ENCODE data around the gene PDE10A. TPM values are rescaled to one million over a fixed set of nuclear protein-coding genes. Genes with fewer than 3 reads are reported as not detected.

PDE10A gene
- total and polyA plus RNA-seq, 2 of the 13 experiments (the other 11 are each of a cell fraction or from before 2014, with no cell fraction given): not detected

GRCh38 chr6:165605182-165605875, 57.7 kb downstream of the PDE10A start (continued):
- TF ChIP-seq TFDP1 (CRISPR knock-in tag; IDR thresholded peaks at IDR 0.05; ENCODE audit: borderline replicate concordance) (no peak), ZNF572 (CRISPR knock-in tag; IDR thresholded peaks at IDR 0.05) (no peak)

GRCh38 chr6:165602291-165602690, 60.8 kb downstream of the PDE10A start:
- H3K9ac ChIP-seq (ENCODE audit: insufficient read depth, low read depth, low read length): no peak overlapping the region
- H3K9me3 ChIP-seq (ENCODE audit: low read length): no peaks in the 10 kb centered on the region
- intact Hi-C loops (cut with micrococcal nuclease; ENCODE audit: unreplicated experiment): no loop called here
- no peak for ATAC-seq
- no peak for DNase-seq (ENCODE audit: low spot score)
- ChIA-PET POLR2A (no interaction called here), CTCF (ENCODE audit: low intra/inter-chr PET ratio, low total read pairs) (no interaction called here)
- no peaks in the 10 kb centered on the region for H4K20me1 ChIP-seq (ENCODE audit: insufficient read depth, low read length)
- H3K27ac ChIP-seq (ENCODE audit: extremely low read length, insufficient read depth, low read length): no peak overlapping the region
- BruUV-seq (replicated peaks): no TSS peak
- H3K4me3 ChIP-seq (replicated peaks in 1 of 3; ENCODE audit: insufficient read depth in 1 of 3, low read depth in 2 of 3, low read length in 3 of 3): no peak overlapping the region
- in situ Hi-C loops (cut with HindIII; ENCODE audit: extremely low pct_ligation_motif_present, low pct_unique_long_range_greater_than_20kb): no loop called here
- no peak for FAIRE-seq
- no peaks in the 10 kb centered on the region for H3K36me3 ChIP-seq (replicated peaks in 1 of 2; ENCODE audit: control insufficient read depth in 1 of 2, insufficient read depth in 2 of 2, low read length in 2 of 2)
- no peaks in the 10 kb centered on the region for H3K79me2 ChIP-seq (ENCODE audit: insufficient read depth, low read length)
- H3K27me3 ChIP-seq (ENCODE audit: control insufficient read depth in 1 of 2, insufficient read depth in 2 of 2, low read length in 2 of 2): peaks cover 0 to 12% of the 10 kb centered on the region in 2 experiments; a peak in 1 of 5 replicates
- no peak overlapping the region for H3K4me2 ChIP-seq (ENCODE audit: low read depth, low read length)
- no peaks in the 10 kb centered on the region for H3K4me1 ChIP-seq (ENCODE audit: insufficient read depth, low read length)
- H2AFZ ChIP-seq (ENCODE audit: low read length): no peak overlapping the region
- WGBS (ENCODE audit: low lambda C conversion rate): 3% methylated on average over 6 of the region's 6 CpGs
- TF ChIP-seq ZFAT (CRISPR knock-in tag; conservative IDR thresholded peaks at IDR 0.05) (no peak), ZNF883 (CRISPR knock-in tag; IDR thresholded peaks at IDR 0.05; ENCODE audit: not compliant biosample characterization) (no peak), ZNF232 (CRISPR knock-in tag; IDR thresholded peaks at IDR 0.05; ENCODE audit: borderline replicate concordance) (no peak), ZNF253 (CRISPR knock-in tag; IDR thresholded peaks at IDR 0.05; ENCODE audit: borderline replicate concordance) (no peak), RNF2 (conservative IDR thresholded peaks at IDR 0.05; ENCODE audit: low read depth) (no peak), ATF3 (CRISPR knock-in tag; IDR thresholded peaks at IDR 0.05) (no peak), IKZF4 (CRISPR knock-in tag; IDR thresholded peaks at IDR 0.05; ENCODE audit: borderline replicate concordance, low read depth, not compliant biosample characterization) (no peak), THYN1 (CRISPR knock-in tag; IDR thresholded peaks at IDR 0.05; ENCODE audit: borderline replicate concordance, low read depth) (no peak), REST (IDR thresholded peaks at IDR 0.05; ENCODE audit: borderline replicate concordance in 1 of 2, low read depth in 1 of 2, low read length in 2 of 2) (no peak), GMEB2 (CRISPR knock-in tag; IDR thresholded peaks at IDR 0.05; ENCODE audit: low read depth) (no peak), NFRKB (IDR thresholded peaks at IDR 0.05) (no peak), ZNF414 (CRISPR knock-in tag; IDR thresholded peaks at IDR 0.05) (no peak)

Data from HepG2 (cell line).